ENCODE data around the gene ZNF239. TPM values are rescaled to one million over a fixed set of nuclear protein-coding genes. Genes with fewer than 3 reads are reported as not detected.

Gene ZNF239
- polyA plus RNA-seq, 1 donor = 8.5 TPM

Other genes starting within 250 kb of the ZNF239 start
- gene FXYD4, start 203.0 kb downstream of the ZNF239 start, polyA plus RNA-seq = not detected
- gene HNRNPF, start 165.4 kb downstream of the ZNF239 start, polyA plus RNA-seq = 251 TPM
- gene ZNF487, start 137.5 kb downstream of the ZNF239 start, polyA plus RNA-seq = 9.3 TPM
- gene ZNF485, start 31.8 kb upstream of the ZNF239 start, polyA plus RNA-seq = 7.2 TPM
- gene ZNF32, start 74.3 kb upstream of the ZNF239 start, polyA plus RNA-seq = 37.4 TPM

Measured in large intestine (tissue), 1 donor.